CD4-positive, alpha-beta T cell treated with Interleukin-15 for 4 hours (primary cell): ENCODE data around the gene NDUFS7.

Source experiments
- DNase-seq: peaks from one replicate; pipeline ENCODE4 v3.0.0-alpha.2; 2020; ENCODE audit warnings: low spot score

NDUFS7 gene

DNA sequence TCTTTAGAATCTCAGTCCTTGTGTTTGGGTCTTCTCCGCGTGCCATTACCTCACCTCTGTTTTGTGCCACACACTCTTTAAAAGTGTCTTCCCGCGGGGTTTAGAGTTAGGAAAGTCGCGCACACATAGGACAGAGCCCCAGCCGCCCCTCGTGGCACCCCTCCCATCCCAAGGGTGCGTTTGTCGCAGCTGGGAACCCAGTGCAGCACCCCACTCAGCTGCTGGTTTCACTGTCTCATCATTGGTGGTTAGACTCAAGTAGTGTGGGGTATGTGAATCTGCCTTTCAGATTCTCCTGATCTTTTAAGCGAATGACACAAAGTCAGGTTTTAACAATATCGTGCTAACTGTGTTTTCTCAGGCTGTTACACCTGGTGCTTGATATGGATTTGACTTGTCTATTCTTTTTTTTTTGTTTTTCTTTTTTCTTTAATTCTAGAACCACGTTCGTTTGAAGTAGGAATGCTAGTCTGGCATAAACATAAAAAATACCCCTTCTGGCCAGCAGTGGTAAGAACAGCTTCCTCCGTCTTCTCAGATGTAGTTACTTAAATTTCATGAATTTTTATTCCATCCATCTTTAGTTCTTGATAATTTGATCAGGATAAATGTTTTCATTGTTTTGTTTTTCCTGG is 19.5 kb upstream of the NDUFS7 start:
- peak; percentile 7 for DNase-seq

- DNase-seq, result no peak
Measured at GRCh38 chr19:1365319-1366269, 18.1 kb upstream of the NDUFS7 start.

DNA sequence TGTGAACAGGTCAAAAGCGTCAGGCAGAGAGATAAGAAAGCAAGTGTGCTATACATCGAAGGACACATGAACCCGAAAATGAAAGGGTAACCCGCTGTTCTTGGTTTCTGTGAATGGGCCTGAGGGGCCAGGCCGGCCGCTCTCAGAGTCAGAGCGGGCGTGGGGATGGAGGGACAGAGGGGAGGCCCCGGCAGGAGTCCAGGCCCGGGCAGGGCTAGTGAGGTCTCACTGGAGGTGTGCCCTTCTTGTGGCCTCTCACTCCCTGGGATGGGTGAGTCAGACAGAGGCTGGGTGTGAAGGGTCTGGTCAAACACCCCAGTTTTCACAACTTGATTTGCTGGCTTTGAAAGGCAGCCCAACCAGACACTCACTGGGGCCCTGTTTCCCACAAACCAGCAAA is 17.4 kb upstream of the NDUFS7 start:
- no peak for DNase-seq

- DNase-seq, result no peak
Measured at GRCh38 chr19:1366899-1367870, 16.5 kb upstream of the NDUFS7 start.

GRCh38 chr19:1369214-1369805 is 14.4 kb upstream of the NDUFS7 start:
- DNase-seq, result no peak

DNA sequence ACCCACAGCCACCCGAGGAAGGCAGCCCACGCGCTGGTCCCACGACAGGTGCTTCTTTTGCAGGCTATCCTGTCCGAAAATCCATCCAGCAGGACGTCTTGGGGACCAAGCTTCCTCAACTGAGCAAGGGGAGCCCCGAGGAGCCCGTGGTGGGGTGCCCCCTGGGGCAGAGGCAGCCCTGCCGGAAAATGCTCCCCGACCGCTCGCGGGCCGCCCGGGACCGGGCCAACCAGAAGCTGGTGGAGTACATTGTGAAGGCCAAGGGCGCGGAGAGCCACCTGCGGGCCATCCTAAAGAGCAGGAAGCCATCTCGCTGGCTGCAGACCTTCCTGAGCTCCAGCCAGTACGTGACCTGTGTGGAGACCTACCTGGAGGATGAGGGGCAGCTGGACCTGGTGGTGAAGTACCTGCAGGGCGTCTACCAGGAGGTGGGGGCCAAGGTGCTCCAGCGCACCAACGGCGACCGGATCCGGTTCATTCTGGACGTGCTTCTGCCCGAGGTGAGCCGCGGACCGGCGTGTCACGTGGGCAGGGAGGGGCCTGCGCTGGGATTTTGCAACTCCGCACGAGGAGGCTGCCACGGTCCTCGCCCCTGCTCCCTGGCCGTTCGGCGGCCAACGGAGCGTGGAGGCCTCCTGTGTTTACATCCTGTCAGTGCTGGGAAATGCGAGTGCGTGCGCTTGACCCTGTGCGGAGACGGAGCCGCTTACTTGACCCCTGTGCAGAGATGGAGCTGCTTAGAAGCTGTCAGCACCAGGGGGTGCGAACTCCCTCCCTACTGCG is 12.9 kb upstream of the NDUFS7 start:
- DNase-seq, result no peak

GRCh38 chr19:1373042-1373533 is 10.6 kb upstream of the NDUFS7 start:
- no peak for DNase-seq

DNA sequence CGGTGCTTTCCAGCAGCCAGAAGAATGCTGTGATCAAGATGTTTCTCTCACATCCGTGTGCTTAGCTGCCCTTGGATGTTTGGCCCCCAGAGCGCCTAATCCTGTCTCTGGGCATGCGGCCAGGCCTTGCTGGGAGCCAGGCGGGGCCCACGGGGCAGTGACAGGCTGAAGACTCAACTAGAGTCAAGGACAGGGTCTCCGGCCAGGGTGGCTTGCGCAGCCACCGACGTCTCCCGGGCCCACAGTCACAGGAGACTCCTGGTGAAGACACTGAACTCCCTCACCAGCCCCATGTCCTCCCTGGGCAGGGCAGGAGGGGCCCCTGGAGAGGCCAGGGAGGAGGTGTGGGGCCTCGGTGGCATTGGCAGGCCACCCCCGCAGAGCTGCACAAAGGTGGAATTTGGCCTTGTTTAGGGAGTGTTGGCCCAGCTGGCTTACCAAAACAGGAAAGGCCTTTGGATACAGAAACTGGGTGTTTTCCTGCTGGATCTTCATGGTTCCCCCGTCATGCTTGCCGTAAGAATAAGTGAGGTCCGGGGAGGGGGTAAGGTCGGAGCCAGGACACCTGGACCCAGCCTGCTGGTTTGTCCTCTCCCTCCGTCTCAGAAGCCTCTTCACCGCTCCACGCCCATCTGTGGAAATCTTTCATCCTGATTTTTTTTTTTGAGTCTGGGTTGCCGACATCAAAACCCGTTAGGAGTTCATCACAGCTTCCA is 10.0 kb upstream of the NDUFS7 start:
- DNase-seq, result no peak

DNA sequence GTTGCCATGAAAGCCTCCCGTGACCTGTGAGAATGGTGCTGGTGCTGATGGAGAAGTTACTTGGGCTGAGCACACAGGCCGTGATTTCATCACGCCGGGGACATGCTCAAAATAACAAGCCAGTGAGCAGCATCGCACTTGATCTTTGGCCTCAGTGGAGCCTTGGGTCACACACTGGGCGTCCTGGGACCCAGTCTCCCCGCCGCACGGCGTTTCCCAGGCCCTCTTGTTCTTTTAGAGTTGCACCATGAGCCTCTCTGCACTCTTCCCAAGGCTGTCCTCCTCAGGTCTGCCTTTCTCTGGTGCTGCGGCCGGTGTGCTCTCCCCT is 9.5 kb upstream of the NDUFS7 start:
- DNase-seq, result no peak

DNA sequence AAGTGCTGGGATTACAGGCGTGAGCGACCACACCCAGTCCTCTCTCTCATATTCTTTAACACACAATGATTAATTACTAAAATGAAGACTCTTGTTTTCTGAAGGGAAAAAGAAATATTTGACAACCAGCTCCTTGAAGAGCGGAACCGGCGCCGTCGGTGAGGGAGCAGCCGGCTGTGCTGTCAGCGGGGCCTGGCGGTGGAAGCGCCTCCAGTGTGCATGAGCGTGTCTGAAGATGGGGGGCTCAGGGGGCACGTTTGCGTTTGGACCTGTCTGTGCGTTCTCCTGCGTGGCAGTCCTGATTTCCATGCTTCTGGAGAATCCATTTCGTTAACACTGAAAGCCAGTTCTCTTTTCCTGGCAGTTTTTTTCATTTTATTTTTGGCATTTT is 7.3 kb upstream of the NDUFS7 start:
- no peak for DNase-seq

DNA sequence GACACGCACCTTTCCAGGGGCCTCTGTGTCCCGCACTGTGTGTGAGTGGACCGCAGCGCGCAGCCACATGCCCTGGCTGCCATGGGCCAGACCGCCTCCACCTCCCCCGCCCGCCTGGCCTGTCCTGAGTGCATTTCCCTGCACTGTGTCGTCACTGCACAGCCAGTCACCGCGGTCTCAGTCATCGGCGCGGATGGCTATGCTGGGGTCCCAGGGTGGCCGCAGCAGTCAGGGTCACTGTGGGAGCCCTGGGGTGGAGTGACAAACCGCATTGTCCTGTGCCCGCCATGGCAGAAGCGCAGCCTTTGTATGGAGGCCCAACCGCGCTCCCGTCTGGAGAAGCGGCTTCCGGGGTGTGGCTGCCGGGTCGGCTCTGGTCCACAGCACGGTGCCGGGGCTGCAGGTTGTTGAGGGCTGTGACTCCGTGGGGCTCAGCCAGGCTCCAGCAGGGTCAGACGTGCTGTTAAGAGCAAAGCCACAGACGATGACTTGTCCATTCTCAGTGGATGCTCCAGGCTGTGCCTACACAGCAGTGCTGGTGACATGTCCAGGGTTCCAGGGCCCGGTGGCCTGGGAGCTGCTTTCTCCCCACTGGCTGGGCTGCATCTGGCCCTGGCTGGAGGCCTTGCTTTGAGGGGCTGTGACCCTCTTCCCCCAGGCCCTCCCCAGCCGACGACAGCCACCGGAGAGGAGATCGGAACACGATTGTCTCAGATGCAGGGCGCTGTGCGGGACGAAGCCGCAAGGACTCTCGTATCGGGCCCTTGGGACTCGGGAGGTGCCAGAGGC is 6.3 kb upstream of the NDUFS7 start:
- no peak for DNase-seq

- no peak for DNase-seq
Measured at GRCh38 chr19:1377965-1378785, 5.5 kb upstream of the NDUFS7 start.

DNA sequence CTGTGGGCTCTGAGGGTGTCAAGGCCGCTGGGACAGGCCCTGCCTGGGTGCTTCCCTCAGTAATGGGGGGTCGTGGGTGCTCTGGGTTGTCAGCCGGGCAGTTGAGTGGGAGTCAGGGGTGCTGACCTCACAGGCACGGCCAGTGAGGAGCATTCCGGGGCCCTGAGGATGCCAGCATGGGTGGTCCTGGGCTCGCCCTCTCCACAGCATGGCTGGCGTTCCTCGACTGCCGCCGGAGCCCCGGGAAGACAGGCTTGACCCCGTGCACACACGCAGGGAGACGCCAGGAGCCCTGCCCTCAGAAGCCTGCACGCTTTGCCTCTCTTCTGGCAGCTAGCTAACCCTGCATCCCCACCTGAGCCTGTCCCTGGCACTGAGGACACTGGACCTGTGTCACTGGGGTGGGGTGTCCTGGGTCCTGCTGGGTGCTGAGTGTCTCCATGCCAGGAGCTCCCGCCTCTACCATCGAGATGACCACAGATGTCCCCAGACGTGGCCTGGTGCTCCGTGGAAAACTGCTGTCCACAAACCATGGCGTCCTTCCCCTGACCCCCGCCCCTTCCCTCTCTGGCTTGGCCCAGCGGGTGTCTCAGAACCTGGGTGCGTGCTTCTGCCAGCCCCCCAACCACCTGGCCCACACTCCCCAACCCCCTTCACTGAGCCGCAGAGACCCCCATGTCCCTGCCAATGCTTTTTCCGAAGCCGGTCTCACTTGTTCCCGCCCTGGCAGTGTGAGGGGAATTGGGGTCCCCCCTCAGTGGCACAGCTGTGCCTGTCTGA is 4.4 kb upstream of the NDUFS7 start:
- no peak for DNase-seq

DNA sequence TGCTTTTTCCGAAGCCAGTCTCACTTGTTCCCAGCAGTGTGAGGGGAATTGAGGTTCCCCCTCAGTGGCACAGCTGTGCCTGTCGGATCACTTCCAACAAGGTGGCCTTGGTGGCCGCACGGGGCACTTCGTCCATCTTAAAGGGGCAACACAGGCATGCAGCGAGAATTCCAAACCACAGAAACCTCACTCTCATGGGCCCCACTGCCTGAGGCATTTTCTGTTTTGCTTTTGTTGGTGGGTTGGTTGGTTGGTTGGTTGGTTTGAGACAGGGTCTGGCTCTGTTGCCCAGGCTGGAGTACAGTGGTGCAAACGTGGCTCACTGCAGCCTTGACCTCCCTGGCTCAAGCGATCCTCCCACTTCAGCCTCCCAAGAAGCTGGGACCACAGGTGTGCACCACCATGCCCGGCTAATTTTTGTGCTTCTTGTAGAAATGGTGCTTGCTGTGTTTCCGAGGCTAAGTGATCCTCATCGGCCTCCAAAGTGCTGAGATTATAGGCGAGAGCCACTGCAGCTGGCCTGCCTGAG is 3.7 kb upstream of the NDUFS7 start:
- DNase-seq, result no peak

GRCh38 chr19:1382250-1382649 is 1.5 kb upstream of the NDUFS7 start:
- no peak for DNase-seq

DNA sequence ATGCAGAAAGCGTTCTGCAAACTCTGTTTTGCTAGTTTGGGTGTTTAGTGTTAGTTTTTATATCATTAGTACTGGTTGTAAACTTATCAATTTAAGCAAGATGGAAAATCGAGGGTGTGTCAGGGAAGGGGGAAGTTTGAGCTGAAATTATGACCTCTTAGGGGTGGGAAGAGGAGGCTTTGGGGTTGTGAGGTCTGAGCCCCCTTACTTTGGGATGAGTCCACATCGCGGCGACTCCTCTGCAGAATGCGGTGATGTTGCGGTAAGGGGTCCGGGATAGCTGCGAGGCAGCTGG is 743 bp upstream of the NDUFS7 start:
- no peak for DNase-seq

DNA sequence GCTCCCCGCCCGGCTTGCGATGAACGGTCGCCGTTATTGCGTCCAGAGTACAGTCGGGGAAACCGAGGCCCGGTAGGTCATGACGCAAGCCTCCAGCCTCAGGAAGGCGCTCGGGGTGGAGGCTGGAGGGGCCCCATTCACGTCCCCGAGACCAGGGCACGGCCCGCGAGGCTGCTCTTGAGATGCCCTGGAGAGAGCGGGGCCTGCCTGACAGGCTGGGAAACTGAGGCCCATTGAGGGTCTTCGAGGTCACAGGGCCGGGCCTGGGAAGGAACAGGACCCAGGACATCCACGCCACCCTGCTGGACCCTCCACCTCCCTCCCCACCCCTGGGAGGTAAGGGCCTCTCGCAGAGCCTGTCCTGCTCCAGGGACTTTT is 367 bp downstream of the NDUFS7 start:
- no peak for DNase-seq
